Measurements from ENCODE around the gene ITIH3.

GRCh38 chr3:52836986-52837385 is 42.4 kb downstream of the ITIH3 start:
- TF ChIP-seq CTCF (IDR thresholded peaks at IDR 0.05): no peak
- no peak for TF ChIP-seq POLR2A (IDR thresholded peaks at IDR 0.05; ENCODE audit: low read depth)

Data from esophagus muscularis mucosa (tissue), 3 donors.